GM19468 (cell line): Measurements from ENCODE around the gene TBC1D7.

Source experiments
- ATAC-seq: cut with Tn5 transposase; IDR thresholded peaks from one replicate; pipeline ENCODE4 v1.9.1; 2021; ENCODE audit warnings: mild to moderate bottlenecking, moderate library complexity, moderate number of reproducible peaks; ENCODE audit not compliant: unreplicated experiment; ENCODE audit errors: extremely low read depth

Gene TBC1D7

DNA sequence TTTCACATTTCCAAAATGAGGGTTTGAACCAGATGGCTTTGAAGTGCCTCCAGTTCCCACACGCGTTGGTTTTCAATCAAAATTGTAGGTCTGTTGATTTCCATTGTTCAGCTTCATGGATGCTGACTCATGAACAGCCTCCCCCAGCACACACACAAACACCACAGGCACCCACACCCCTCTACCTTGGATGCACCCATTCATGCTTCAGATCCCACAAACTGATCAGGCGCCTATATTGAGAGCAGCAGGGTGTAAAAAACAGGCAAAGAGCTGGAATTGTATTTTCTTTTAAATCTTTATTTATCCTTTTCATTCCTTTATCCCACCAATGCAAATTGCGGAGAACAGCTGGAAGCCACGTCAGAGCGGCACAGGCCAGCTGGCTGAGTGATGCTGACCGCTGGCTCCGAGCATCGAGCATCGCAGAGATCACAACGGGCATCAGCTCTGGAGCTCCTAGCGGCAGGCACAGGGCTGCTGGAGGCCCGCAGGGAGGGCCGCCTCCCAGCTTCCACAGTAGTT lies 29.3 kb upstream of the TBC1D7 start:
- ATAC-seq, result no peak

DNA sequence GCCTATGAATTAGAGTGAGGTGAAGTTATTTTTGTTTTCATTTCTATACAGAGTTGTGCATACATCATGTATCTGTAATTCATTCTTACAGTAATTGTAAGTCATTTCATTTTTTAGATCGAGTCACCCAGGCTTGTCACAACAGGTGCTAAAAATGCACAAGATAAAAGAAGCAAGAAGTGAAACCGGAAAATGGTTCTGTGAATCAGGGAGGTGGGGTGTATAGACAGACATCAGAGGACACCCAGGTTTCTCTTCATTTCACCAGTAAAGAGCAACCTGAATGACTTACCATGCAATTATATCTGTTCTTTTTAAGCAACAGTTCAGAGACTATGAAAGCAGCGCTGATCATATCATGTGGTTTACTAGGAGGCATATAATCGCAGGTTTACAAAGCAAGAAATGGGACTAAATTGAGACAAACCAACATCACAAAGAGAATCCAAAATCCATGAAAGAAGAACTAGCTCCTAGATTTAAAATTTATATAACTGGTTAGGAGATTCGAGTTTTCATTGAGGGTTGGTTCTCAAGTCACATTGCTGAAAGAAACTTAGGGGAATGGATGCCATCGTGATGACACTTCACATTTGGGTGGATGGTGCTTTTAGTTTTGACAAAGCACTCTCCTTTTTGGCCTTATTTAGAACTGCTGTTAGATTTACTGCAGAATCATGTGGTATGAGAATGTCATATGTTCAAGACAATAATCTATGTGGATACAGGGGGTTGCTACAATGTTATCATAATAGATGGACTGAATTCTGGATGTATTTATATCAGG lies 27.9 kb upstream of the TBC1D7 start:
- peak; percentile 88 for ATAC-seq

DNA sequence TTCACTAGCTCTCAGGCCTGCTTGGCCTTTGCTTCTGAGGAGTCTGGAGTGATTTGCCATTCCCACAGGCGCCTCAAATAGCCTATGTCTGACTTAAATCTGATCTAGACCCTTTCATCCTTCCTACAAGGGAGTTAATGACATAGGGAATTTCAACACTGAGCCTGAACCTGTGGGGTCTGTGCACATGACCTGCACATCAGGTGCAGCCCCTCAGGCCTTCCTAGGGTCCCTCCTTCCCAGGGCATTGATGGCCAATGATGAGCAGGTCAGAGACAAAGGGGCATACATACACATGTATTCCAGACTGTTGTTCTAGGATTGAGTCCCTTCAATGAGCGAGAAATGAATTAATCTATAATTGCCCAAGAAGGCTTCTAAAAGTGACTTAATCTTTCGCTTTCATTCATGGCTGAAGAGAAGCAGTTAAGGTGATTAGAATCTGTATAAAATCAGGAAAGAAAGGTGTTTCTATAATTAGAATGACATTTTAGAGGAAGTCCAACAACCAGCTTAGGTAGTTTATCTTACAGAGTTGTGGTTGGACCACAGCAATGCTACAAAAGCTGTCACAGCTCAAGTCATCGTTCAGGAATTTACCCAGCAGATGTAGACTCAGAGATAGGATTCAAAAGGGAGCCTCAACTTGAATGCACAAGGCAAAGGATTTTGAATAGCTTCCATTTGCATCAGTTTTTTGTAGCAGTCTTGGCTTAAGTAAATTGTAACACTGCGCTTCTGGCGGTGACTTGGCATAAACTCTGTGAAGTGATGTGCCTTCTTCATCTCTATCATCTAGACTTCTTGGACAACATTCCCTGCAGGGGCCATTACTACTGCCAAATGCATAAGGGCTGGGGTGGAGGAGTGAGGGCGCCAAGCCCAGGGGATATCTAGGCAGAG lies 27.0 kb upstream of the TBC1D7 start:
- no peak for ATAC-seq

DNA sequence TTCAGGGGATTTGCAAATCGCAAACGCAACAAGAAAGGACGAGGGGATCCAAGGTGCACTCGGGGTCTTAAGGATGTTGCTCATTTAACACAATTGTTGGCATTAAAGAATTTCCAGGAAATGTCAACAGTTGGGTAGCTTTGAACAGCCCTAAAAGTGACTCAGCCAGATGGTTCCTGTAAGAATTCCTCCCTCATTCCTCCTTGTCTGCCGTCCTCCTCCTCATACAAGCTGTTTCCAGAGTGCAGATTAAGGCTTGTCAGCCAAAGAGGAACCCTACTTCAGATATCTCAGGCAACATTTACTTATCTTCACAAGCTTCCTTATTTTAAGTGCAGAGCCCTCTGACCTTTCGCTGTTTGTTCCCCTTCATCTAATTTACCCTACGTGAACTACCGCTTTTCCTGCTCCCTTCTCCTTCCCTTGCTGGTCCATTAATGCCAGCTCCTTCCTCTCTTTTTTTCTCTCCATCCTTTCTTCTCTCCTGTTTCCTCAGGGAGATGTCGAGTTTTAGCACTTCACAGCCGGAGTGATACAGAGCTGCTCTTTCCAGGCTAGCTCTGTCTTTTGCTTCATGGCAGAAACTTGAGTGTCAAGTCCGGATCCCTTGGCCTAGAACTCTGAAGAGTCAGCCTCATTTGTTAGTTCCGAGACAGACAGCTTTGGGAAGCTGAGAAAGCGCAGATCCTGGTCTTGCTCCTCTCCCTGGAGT lies 26.1 kb upstream of the TBC1D7 start:
- no peak for ATAC-seq

DNA sequence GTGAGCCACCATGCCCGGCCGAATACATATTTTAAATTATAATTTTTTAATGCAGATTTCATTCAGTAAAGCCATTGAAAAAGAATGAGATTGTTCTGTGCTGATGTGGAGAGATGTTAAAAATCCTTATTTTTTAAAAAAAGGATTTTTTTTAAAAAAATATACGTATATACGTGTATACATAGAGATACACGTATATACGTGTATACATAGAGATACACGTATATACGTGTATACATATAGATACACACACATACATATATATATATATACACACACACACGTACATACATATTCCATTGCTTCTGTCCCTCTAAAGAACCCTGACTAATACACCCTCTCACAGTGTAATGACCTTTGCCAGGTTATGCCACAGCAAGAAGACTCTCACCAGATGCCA lies 23.8 kb upstream of the TBC1D7 start:
- no peak for ATAC-seq

DNA sequence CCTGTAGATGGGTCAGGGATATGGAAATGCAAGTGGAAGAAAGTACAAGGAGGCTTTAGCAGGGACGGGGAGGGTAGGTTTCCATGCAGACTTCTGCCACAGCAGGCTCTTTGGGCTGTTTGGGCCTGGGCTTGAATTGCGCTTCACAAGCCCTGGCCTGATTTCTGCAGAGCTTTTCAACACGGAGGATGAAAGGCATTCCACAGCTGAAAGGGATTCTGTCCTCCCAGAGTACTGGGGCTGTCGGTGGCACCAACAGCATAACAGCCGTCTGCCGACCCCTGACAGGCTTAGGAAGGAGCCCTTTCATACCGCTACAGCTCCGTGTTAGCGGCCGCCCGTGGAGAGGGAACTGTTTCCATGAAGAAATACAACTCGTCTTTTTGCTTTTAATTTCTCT lies 22.9 kb upstream of the TBC1D7 start:
- ATAC-seq, result no peak

DNA sequence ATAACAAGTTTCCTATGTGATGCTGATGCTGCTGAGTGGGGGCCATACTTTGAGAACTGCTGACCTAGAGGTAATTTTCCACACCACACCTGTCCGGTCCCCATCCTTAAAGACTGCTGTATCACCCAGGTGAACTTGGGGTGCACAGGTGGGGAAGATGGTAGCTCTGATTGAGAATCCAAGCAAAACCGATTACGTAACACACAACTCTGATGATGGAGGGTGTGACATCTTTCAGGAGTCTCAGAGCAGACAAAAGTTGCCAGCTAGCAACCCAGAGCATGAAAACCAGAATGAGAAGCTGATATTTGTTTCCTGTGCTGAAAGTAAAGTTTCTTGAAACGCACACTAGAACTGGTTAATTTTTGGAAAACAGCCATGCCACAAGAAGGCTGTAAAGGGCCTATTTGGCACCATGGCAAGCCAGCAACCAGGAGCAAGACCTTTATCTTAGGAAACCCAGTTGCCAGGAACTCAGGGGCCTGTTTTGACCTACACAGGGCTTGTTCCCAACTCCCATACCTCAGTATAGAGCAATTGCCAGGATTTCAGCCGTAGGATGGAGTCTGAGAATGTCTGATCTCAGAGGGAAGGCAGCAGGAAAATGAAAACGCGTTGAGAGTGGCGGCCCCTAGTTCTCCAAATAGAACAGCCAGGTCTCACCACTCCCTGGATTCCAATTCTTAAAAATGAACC lies 21.6 kb upstream of the TBC1D7 start:
- ATAC-seq, result no peak

DNA sequence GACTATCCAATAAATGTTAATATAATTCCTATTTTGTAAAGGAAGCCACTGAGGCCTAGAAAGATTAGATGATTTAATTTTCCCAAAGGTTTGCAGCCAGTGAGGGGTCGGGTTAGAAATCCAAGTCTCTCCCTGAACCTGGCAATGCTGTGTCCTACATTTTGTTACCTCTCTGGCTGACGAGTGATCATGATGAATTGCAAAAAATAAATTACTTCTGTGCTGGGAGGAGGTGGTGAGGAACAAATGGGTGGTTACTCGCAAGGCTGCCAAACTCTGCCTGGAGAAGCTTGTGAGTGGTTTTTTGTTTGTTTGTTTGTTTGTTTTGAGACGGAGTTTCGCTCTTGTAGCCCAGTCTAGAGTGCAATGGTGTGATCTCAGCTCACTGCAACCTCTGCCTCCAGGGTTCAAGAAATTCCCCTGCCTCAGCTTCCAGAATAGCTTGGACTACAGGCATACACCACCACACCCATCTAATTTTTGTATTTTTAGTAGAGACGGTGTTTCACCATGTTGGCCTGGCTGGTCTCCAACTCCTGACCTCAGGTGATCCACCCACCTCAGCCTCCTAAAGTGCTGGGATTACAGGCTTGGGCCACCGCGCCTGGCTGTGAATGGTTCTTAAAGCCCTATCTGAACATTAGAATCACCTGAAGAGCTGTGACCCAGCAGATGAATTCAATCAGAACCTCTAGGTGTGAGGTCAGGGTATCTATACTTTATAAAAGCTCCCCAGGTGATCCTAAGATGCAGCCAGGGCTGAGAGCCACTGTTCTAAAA lies 20.2 kb upstream of the TBC1D7 start:
- no peak for ATAC-seq

DNA sequence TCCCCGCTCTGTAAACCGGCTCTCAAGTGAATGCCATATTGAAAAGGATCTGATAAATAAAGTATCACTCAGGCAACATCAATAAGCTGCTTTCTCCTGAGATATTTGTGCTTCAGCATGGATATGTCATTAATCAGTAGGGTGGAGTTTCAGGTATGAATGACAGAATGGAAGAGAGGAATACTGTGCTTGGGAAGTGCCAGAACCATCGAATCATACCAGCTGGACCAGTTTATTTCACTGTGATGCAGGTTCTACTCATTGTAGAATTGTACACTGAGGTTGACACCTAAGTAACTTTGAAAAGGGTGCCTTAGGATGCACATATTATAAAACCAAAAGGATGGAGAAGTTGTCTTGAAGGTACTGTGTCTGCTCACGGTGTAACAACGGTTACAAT lies 17.9 kb upstream of the TBC1D7 start:
- ATAC-seq, result no peak

DNA sequence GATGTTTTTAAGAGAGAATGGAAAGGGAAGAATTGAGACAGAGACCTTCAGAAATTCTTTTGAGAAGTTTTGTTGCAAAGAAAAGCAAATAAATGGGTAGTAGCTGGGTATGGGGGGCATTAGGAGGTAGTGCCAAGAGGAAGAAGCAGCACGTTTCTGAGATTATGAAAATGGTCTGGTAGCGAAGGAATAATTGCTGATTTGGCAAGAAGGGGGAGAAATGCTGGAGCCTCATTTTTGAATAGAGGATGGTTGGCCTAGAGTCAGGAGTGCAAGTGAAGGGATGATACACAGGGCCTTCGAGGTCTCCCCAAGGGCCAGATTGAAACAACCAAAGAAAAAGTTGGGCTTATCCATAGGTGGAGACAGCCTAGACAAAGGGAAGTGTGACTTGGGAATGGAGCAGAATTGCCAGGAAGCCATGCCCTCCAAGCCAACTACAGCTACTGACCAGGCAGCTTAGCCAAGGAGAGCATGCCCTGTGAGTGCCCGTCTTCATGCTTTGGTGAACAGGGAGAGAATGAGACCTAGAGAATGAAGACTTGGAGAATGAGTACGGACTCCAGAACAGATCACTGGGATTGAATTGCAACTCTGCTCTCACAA lies 14.2 kb upstream of the TBC1D7 start:
- ATAC-seq, result no peak

DNA sequence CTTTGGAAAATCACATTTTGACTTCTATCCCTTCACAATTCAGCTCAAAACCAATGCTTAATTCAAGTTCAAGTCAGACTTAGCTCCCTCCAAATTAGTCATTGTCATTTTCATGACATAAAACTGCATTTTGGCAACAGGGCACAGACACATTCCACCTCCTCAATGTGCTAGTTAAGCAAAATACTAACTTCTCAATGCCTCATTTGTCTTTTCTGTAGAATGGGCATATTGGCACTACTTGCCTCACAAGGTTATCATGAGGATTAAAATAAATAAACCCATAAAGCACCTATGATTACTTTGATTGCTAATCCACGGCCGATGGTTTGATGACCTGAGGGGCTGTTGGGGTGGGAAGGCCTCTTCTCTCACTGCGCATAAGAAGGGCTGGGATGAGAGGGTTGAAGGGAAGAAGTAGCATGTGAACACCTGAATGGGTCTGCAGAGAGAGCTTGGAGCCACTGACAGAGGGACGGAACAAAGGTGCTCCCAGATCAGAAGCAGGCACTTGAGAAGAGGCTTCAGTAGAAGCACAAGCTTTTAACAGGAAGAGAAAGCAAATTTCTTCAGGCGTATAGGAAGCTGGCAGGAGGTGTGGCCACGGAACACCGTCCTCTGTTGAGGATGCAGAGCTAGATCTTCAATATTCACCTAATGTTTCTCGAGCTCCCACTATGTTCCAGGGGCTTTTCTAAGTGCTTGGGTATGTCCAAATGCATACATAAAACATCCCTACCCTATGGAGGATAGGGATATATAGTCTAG lies 11.7 kb upstream of the TBC1D7 start:
- ATAC-seq, result no peak

DNA sequence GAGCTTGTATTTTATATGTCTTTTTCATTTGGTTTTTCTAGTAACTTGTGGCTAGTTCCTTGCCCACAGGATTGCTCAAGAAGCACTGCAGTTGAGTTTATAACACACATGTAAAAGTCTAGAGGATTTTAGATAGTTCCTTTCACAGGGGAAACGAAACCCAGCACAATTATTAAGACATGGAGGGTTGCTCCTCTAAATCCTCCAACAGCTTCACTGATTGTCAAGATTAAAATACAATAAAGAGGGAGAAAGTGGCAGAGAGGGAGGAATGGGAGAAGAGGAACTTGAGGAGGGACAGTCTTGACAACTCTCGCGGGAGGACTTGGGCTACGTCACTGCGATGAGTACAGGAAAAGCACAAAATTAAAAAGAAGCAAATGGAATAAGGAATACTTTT lies 9.7 kb upstream of the TBC1D7 start:
- ATAC-seq, result no peak

DNA sequence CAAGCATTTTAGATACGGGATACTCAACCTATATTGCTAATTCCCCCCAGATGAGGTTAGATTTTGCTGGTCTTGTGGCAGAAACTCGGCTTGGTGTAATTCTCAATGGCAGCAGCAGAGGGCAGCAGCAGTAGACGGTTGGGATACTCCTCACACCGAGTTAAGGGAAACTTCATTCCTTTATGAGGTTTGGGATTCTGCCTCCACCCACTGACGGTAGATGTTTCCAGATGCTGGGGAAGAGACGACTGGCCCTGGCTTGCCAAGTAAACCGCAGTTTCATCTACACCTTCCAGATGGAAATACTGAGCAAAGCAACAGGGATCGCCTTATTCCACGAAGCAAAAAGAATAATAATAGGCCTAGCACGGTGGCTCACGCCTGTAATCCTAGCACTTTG lies 8.2 kb upstream of the TBC1D7 start:
- no peak for ATAC-seq

DNA sequence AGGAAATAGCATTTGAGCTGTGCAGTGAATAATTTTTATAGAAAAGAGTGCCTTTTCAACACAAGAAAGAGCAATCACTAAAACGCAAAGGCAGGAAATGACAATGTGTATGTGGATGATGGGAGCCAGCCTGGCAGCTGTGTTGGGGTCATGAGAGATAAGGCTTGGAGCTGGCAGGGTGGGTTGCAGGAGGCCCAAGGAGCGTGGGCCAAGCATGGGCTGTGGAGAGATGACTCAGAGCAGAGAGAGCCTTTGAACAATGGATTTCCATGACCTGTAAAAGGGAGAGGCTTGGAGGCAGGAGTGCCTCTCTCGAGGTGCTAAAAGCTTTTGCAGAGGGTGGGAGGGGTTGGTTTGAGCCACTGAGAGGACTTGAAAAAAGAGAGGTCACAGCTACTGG lies 6.6 kb upstream of the TBC1D7 start:
- ATAC-seq, result no peak

DNA sequence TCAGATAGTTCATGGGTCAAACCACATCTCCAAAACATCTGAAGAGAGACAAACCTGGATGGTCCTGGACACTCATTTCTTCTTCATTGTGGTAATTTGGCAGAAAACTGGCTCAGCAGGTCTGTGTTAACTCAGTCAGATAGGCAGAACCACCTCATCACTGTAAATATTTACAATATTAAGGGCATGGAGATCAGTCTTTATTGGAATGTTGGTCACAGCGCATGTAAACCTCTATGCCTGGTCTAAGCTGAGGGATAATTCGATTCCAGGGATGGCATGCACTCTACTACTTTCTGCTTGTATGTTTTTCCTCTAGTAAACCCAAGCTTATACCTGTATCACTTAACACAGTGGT lies 4.0 kb upstream of the TBC1D7 start:
- ATAC-seq, result no peak

DNA sequence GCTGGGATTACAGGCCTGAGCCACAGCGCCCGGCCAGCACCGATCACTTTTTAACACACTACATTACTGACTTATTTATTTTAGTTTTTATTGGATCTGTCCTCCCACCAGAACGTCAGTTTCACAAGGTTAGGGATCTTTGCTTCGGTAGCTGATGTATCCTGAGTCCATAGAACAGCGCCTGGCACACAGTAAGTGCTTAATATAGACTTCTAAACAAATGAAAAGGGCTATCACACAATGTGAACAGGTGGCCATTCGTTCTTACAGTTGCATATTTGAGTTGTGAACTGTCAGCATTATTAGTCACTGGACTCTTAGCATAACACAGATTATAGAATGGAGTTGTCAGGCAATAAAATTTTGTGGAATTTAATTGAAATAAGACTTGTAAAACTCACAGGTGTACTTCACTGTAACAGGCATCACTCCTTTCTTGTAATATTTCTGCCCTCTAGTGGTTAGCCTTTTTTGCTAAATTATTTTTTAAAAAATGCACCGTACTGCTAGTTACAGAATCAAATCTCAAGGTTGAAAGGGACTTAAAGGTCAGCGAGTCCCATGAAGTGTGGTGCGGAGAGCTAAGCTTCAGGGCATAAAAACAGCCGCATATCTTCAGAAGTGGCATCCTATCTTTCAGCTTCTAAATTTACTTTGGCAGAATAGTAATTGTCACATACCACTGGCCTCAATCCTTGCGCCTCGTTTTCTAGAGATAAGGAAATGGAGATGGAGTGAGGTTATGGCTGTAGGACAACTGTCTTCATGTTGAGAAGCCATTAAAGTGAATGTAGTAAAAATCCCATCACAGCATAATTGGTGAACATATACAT lies 3.4 kb upstream of the TBC1D7 start:
- ATAC-seq, result no peak

DNA sequence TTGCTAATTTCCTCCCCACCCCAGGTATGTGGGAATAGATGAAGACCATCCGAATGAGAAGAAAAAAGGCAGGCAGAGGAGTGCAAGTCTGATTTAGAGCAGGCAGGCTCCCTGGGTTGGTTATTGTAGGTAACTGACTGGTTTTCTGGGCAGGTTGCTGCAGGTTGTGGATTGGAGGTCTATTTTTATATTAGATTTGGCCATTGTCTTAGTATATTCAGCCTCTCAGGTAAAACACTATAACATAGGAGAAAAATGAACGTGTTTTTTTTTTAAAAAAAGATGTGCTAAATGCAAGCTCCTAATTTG lies 492 bp upstream of the TBC1D7 start:
- no peak for ATAC-seq

DNA sequence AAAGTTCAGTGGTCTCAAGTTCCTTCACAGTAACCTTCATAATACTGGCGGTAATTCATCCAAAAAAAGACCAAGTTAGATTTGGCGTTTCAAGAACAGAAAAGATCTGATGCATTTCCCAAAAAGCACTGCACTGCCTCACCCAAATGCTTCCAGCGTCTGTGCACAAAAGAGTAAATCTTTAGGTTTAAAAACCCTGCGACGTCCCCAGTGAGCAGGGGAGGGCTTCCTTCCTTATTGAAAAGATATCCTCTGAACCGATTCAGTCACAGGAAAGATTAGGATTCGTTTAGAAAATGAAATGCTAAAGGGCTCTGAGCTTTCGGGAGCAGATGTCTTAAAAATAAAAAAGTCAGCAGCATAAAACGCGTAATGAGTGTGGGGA lies 654 bp downstream of the TBC1D7 start:
- no peak for ATAC-seq
